GM12873 (cell line): ENCODE data around the gene SLC27A5.

Experiments
- TF ChIP-seq, protein P1 (sequence below): IDR thresholded peaks from 2 replicates; pipeline ENCODE4 v1.5.1; 2012; ENCODE audit warnings: low read depth, mild to moderate bottlenecking, moderate library complexity, low read length, control low read depth; ENCODE audit not compliant: insufficient read depth; ENCODE audit errors: missing control alignments

Gene SLC27A5

DNA sequence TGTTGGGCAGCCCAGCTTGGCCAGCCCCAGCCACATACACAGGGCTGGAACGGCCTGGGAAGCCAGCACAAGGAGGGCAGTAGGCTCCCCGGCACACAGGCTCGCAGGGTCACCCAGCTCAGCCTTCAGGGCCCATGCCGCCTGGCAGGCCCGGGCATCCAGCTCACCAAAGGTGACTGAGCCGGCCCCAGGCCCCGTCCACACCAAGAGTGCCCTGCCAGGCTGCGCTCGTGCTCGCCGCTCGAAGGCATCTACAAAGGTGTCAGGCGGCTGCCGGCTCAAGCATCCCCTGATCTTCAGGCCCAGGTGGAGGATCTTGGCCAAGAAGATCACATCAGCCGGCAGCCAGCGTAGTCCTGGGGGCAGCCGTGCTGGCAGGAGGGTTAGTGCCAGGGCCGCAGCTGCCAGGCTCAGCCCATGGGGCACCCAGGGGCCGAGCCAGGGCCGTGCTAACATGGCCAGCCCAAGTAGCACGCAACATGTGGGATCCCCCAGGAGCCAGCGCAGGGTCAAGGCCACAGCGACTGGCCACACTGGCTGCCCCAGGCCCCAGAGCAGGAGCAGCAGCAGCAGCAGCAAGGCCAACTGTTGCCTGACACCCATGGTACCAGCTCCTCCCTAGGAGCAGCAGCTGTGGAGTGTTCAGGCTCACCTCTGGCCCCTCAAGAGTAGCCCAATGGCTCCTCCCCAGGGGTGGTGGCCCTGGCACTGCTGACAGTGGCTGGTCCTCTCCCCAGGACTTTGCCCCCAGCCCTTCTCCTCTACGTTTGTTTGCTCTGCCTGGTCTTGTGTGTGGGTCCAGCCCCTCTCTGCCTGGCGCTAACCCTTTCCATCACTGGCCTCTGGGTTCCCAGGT lies at the start of gene SLC27A5:
TSS of gene SLC27A5 (minus strand) at position 640 of the 856 bp plus-strand sequence. CDS start at position 603, 37 bp downstream.
- TF ChIP-seq, protein P1, sequence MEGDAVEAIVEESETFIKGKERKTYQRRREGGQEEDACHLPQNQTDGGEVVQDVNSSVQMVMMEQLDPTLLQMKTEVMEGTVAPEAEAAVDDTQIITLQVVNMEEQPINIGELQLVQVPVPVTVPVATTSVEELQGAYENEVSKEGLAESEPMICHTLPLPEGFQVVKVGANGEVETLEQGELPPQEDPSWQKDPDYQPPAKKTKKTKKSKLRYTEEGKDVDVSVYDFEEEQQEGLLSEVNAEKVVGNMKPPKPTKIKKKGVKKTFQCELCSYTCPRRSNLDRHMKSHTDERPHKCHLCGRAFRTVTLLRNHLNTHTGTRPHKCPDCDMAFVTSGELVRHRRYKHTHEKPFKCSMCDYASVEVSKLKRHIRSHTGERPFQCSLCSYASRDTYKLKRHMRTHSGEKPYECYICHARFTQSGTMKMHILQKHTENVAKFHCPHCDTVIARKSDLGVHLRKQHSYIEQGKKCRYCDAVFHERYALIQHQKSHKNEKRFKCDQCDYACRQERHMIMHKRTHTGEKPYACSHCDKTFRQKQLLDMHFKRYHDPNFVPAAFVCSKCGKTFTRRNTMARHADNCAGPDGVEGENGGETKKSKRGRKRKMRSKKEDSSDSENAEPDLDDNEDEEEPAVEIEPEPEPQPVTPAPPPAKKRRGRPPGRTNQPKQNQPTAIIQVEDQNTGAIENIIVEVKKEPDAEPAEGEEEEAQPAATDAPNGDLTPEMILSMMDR, result no peak

DNA sequence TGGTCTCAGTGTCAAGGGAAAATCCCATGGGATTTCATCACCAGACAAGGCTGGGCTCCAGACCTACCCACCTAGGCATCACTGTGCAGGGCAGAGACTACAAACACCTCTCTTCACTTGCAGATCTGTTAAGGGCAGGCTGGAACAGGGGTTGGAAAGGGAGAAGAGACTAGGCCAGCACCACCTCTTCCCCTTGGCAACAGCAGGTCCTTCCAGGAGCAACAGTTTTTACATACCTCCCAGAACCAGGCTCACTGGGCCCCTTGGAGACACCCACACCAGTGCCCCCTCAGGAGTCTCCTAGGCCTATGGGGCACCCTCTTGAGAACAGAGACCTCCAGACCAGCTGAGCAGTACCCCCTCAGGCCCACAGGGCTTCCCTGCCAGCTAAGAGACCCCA lies 49.1 kb upstream of the SLC27A5 start:
- TF ChIP-seq, protein P1, result no peak

DNA sequence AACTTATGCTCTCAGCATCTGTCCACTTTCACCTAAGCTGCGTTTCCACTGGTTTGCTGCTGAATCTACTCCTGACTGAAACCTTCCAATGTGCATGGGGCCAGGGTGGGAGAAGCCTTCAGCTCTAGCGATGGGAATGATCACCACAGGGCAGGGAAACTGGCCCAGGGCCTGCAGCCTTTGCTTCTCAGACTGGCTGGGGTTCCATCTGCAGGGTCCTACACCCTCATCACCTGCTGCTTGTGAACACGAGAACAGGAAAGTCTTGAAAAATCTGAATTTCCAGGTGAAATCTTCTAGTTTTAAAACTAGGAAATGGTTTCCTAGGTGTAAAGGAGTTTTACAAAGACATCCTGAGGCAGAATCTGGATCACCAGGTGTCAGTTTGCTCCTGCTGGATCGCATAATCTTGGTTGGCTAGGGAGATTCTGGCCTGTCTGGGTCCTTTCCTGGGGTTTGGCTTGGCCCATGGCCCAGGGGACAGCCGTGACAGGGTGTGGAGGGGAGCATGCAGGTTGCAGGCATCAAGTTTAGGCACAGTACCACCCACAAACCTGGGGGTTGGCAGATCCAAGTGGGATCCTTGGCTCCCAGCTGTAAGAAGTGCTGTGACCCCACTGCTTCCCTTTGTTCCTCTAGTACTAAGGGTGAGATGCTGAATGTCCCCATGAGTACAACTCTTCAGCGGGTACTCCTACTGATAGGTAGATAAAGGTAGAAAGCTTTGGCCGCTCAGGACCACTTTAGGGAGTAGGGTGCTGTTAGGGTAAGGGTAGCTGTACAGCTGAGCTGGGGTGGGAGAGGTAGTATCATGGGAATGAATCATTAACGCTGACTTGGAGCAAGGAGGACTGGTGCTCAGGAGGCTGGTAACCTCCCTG lies 48.5 kb upstream of the SLC27A5 start:
- TF ChIP-seq, protein P1, result no peak

DNA sequence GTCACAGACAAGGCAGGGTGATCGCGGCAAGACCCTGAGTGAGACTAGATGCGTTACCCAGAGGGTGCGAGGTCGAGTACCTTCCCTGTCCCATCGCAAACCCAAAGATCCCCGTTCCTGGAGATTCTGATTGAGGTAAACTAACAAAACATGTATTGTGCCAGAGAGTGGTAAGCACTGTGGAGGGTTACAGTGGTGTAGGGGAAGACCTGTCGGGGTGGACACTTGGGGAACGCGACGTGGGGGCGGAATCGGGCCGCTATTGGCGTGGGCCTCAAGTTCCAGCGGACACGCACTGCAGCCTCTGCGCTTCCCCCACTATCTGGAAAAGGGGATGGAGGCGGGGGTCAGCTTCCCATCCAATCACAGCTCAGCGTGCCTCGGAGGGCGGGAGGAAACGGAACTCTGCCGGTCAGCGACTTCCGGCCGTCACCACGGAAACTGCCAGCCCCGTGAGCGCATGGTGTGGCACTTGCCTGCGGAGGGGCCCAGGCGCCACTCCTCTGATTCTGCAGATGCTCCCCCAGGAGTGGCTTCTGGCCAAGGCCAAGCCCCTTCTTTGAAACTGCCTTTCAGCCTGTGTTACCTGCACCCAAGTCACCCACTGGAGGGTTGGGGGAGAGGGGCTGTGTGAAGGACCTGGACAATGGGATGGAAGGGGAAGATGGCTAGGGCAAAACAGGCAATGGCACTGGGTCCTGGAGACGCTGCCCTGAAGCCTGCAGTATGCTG lies 47.6 kb upstream of the SLC27A5 start:
- TF ChIP-seq, protein P1, result no peak

GRCh38 chr19:58558623-58559274 lies 47.0 kb upstream of the SLC27A5 start:
- TF ChIP-seq, protein P1, result no peak

- TF ChIP-seq, protein P1, result no peak
Measured at GRCh38 chr19:58558066-58558622, 46.4 kb upstream of the SLC27A5 start, which contains the start of gene UBE2M. Gene UBE2M, minus strand, starts transcription at chr19:58558611. Its CDS starts 230 bp downstream, at chr19:58558381.
